ENCODE data around the gene CARD9.

The CARD9 gene

DNA sequence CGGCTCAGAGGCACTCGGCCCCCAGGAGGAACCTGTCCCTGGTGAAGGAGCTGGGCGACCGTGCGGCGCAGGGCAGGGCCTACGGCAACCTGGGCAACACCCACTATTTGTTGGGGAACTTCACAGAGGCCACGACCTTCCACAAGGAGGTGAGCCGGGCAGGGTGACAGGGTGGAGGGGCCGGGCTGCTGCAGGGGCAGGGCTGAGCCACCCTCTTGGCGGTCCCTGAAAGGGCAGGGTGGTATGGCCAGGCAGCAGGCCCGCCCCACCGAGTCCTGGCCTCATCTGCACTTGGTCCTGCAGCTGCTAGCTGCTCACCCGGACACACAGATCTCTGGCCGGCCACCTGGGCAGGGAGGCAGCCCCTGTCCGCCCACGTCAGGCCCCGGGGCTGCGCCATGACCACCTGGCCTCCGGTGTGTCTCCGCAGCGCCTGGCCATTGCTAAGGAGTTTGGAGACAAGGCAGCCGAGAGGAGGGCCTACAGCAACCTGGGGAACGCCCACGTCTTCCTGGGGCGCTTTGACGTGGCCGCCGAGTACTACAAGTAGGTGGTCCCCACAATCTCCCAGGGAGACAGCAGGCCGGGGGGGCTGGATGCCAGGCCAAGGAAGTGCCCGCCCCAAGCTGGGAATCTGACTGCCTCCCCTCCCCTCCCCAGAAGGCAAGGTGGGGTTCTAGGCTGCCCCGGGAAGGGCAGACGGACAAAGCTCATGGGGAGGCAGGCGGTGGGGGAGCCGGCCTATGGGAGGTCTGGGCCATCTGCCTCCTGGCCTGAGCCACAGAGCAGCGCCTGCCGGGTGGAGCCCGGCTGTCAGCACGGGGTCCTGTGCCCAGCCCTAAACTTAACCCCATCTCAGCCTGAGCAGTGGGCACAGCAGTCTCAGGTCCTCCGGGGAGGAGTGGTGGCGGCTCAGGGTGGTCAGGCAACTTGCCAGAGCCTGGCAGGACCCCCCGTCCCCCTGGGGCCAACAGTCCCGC lies 35.8 kb downstream of the CARD9 start:
- no peak for DNase-seq (ENCODE audit: extremely low read depth in 1 of 2, low read depth in 1 of 2)

DNA sequence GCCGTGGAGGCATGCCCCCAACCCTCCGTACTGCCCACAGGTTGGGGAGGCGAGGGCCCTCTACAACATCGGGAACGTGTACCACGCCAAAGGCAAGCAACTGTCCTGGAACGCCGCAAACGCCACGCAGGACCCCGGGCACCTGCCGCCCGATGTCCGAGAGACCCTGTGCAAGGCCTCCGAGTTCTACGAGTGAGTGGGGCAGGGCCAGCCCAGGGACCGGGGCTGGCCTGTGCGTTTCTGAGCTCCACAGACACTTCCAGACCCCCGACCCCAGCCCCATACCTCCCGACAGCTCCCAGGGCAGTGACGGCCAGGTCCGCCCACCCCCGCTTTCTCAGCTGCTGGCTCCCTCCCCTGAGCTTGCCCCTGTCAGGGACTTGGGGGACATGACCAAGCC lies 36.6 kb downstream of the CARD9 start:
- DNase-seq (ENCODE audit: extremely low read depth in 1 of 2, low read depth in 1 of 2) = no peak

DNA sequence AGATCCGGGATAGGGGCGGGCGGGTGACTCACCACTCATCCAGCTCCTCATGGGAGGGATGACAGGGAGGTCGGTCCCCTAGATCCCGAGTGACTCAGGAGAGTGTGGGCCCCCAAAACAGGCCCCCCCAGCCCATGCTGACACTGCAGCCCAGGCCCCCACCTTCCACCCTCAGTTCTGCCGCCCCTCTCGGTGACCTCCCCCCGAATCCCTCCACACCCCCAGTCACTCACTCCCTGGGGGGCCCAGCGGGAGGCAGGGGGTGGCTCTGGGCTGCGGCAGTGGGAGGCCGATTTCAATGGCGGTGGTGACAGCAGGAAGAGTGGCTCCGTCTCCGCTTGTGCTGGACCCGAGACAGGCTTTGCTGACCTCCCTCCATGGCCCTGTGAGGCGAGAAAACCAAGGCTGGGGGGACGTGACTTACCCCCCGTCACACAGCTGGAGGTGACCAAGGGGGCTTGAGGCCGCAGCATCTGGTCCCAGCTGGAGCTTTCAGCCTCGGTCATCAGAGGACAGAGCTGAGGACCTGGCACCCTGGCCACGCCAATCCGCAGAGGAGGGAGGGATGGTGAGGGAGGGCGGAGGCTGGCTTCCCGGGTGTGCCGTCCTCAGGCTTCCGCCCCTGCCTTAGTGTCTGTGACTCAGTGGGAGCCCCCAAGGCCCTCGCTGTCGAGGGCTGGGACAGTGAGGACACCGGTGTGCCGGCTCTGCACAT lies 37.2 kb downstream of the CARD9 start:
- DNase-seq (ENCODE audit: extremely low read depth in 1 of 2, low read depth in 1 of 2) = no peak

- DNase-seq (ENCODE audit: extremely low read depth in 1 of 2, low read depth in 1 of 2) = no peak
Observed at GRCh38 chr9:136335296-136336155, 37.9 kb downstream of the CARD9 start.

DNA sequence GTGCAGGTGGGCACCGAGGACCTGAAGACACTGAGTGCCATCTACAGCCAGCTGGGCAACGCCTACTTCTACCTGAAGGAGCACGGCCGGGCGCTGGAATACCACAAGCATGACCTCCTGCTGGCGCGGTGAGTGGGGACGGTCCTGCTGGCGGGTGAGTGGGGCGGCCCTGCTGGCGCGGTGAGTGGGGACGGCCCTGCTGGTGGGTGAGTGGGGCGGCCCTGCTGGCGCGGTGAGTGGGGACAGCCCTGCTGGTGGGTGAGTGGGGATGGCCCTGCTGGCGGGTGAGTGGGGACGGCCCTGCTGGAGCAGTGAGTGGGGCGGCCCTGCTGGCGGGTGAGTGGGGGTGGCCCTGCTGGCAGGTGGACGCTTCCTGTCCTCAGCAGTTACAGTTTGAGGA lies 38.9 kb downstream of the CARD9 start:
- no peak for DNase-seq (ENCODE audit: extremely low read depth in 1 of 2, low read depth in 1 of 2)

GRCh38 chr9:136333486-136333885 lies 40.0 kb downstream of the CARD9 start:
- DNase-seq (ENCODE audit: extremely low read depth in 1 of 2, low read depth in 1 of 2) = no peak

DNA sequence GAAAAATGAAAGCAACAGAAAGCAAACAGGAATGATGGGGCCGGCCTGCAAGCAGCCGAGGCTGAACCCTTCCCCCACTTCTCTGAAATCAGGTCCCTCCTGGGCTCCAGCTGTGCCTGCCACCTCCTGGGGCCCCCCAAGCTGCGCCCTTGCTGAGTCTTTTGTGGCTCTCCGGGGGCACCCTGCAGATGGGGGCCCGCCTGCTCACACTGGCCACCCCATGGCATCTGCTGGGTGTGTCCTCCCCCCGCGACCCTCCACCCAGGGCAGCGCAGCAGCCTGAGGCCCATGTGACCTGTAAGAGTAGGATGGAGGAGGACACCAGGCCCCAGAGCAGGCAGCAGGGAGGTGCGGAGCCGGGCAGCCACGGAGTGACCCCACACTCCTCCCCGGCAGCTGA lies 40.4 kb downstream of the CARD9 start:
- no peak for DNase-seq (ENCODE audit: extremely low read depth in 1 of 2, low read depth in 1 of 2)

GRCh38 chr9:136332482-136332983 lies 40.9 kb downstream of the CARD9 start:
- no peak for DNase-seq (ENCODE audit: extremely low read depth in 1 of 2, low read depth in 1 of 2)

DNA sequence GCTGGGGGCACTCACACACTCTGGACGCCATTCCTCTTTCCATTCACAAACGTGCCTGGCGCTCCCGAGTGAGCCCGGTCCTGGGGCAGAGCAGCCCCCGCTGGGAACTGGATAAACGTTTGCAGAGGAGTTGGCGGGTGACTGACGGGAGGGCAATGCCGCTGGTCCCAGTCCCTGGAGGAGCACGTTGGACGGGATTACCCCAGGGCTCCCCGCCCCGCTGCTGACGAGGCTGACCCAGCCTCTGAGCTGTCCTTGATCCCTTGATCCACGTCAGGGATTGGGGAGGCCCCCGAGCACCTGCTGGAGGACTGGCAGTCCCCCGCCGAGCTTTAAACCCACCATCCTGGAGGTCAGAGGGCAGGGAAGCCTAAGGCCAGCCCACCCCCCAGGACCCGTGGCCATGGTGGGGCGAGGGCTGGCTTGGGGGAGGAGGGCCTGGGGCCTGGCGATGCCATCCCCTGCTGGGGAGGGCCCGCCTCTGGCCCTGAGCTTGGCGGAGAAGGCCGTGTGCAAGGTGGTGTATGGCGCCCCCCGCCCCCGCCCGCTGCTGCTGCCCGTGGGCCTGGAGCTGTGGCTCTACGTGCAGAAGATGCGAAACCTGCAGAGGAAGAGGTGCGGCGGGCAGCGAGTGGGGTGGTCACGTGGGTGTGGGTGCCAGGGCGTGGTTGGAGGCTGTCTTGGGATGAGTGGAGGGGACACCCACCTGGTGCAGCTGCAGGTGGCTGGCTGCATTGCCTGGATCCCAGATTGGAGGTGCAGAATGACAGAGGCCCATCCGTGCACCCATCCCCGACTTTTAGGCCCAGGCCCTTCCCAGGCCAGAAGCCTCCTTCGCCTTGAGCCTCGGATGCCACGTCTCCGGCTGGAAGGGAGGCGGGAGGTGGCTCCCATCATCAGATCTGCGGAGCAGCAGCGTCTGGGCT lies 41.6 kb downstream of the CARD9 start:
- no peak for DNase-seq (ENCODE audit: extremely low read depth in 1 of 2, low read depth in 1 of 2)

GRCh38 chr9:136331030-136331429 lies 42.4 kb downstream of the CARD9 start:
- no peak for DNase-seq (ENCODE audit: extremely low read depth in 1 of 2, low read depth in 1 of 2)

DNA sequence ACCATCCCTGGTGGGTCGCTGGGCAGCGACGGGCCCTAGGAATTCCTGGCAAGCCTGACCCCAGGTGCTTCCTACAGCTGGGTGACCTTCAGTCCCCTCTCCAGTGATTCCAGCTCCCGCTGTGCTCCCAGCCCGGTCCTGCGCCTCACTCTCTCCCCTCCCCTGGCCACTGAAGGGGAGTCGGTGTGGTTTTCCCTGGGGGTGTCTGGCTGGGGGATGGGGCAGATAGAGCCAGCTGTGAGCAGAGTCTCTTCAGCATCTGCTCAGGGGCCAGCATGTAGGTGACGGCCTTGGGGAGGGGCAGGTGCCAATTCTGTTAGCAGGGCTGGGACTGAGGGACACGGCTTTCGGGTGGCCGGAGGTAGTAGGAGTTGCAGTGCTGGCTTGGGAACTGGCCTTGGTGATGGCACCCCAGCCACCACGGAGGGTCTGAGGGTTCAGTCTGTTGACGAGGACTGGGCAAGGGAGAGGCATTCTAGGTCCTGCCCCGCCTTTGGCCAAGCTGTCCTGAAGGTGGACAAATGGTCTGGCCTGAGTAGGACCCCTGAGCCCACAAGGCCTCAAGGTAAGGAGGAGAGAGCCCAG lies 43.0 kb downstream of the CARD9 start:
- DNase-seq (ENCODE audit: extremely low read depth in 1 of 2, low read depth in 1 of 2) = no peak

DNA sequence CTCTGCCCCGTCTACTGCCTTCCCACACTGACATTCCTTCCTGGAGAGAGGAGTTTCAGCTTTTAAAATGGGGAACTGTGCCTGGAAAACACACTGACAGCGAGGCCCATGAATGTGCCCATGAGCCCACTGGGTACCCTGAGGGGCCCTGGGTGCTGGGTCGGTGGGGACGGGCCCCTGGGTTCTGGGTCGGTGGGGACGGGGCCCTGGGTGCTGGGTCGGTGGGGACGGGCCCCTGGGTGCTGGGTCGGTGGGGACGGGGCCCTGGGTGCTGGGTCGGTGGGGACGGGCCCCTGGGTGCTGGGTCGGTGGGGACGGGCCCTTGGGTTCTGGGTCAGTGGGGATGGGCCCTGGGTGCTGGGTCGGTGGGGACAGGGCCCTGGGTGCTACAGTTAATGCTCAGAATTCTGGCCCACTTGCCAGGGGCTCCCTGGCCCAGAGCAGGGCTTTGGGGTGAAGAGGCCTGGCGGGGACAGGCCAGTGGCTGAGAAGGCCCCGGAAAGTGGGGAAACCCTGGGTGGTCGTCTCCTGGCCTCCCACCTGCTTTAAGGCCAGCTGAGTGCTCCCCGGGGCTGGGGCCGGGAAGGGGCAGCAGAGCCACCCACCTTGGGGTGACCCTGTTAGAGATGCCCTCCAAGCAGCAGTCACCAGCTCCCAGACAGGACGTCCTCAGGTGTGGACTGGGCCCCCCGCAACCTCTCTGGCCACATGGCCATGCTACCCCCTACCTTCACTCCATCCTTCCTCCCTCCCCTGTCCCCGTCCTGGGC lies 43.6 kb downstream of the CARD9 start:
- no peak for DNase-seq (ENCODE audit: extremely low read depth in 1 of 2, low read depth in 1 of 2)

GRCh38 chr9:136329211-136329627 lies 44.2 kb downstream of the CARD9 start:
- DNase-seq (ENCODE audit: extremely low read depth in 1 of 2, low read depth in 1 of 2) = no peak

GRCh38 chr9:136328622-136329041 lies 44.8 kb downstream of the CARD9 start:
- DNase-seq (ENCODE audit: extremely low read depth in 1 of 2, low read depth in 1 of 2) = no peak

DNA sequence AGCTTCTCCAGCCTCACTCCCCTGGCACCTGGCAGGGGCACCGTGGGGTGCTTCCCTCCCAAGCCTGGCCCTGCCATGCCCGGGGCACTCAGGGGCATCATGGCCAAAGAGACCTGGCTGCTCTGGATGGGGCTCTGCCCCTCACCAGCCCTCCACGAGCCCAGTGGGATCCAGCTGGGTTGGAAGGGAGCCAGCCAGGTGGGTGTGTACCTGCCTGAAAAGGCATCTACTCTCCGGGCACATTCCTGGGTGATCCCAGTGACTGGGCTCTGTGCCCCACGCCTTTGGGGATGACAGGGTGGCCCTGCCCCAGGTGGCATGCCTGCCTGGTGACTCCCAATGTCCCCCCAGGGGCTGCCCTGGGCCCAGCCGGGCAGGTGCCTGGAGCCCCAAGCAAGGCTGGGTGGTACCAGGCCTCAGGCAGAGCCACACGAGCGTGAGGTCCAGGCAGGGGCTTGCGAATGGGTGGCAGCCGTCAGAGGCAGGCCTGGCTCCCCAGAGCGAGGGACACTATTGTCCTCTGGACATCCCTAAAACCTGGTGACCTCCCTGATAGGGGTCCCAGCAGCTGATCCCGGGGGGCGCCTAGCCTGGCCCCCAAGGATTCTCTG lies 45.4 kb downstream of the CARD9 start:
- DNase-seq (ENCODE audit: extremely low read depth in 1 of 2, low read depth in 1 of 2) = no peak

GRCh38 chr9:136327304-136327974 lies 46.0 kb downstream of the CARD9 start, which contains the start of gene GPSM1:
Gene GPSM1 (plus strand): TSS chr9:136327539. CDS start chr9:136327696, 157 bp downstream.
- DNase-seq (ENCODE audit: extremely low read depth in 1 of 2, low read depth in 1 of 2) = peak in 1 of 2 donors; percentile 17

DNA sequence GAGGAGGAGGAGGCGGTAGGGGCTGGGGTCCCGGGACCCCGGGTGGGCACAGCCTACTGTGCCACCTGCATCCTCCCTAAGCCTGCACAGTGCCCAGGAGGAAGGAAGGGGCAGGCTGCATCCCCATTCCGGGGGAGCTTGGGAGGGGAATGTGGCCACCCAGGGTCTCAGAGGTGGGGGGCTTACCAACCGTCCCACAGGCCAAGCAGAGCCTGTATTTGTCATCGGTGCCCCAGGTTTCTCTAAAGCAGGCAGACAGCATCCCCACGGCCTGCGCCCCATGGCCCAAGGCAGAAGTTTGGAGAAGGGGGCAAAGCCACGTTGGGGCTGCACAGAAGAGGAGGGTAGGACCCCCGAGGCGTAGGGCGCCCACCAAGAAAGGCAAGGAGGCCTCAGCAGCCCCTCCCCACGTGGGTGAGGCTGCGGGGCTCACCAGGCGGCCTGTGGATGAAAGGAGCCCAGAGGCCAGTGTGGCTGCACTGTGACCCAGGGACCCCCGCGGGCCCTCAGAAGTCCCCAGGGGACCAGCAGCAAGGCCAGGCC lies 46.6 kb downstream of the CARD9 start:
- DNase-seq (ENCODE audit: extremely low read depth in 1 of 2, low read depth in 1 of 2) = no peak
